ENCODE results near the gene KCNQ2.

Gene KCNQ2

GRCh38 chr20:63461104-63461763 lies 11.2 kb downstream of the KCNQ2 start:
- H2AFZ ChIP-seq (ENCODE audit: low read length, unreplicated experiment), result no peak overlapping the region
- no peak overlapping the region for H3K27ac ChIP-seq (ENCODE audit: low read depth, low read length)
- no peaks in the 10 kb centered on the region for H3K79me2 ChIP-seq (ENCODE audit: control insufficient read depth, insufficient read depth, low read length, unreplicated experiment)
- H3K4me1 ChIP-seq (ENCODE audit: control insufficient read depth, insufficient read depth, low read length, unreplicated experiment), result peaks cover 3% of the 10 kb centered on the region
- peaks cover 50% of the 10 kb centered on the region for H3K27me3 ChIP-seq (ENCODE audit: insufficient read depth, low read length)
- no peak overlapping the region for H3K4me3 ChIP-seq (ENCODE audit: low read depth, low read length)
- H3K36me3 ChIP-seq (ENCODE audit: insufficient read depth, low read length), result no peaks in the 10 kb centered on the region

DNA sequence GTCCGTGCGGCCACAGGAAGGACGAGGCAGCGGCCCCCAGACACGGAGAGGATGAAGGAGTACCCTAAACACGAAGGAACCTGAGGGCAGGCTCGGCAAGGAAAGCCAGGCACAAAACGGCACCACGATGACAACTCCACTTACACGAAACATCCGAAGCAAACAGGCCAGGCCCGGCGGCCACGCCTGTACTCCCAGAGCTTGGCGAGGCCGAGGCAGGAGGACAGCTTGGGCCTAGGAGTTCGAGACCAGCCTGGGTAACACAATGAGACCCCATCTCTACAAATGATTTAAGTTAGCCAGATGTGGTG lies 13.4 kb downstream of the KCNQ2 start:
- Histone ChIP-seq H3K36me3 (ENCODE audit: insufficient read depth, low read length) (no peaks in the 10 kb centered on the region), H3K27me3 (ENCODE audit: insufficient read depth, low read length) (peaks cover 37% of the 10 kb centered on the region), H2AFZ (ENCODE audit: low read length, unreplicated experiment) (no peak overlapping the region), H3K4me1 (ENCODE audit: control insufficient read depth, insufficient read depth, low read length, unreplicated experiment) (peaks cover 13% of the 10 kb centered on the region), H3K27ac (ENCODE audit: low read depth, low read length) (no peak overlapping the region), H3K4me3 (ENCODE audit: low read depth, low read length) (no peak overlapping the region), H3K79me2 (ENCODE audit: control insufficient read depth, insufficient read depth, low read length, unreplicated experiment) (no peaks in the 10 kb centered on the region)

- Histone ChIP-seq H2AFZ (ENCODE audit: low read length, unreplicated experiment) (no peak overlapping the region), H3K27ac (ENCODE audit: low read depth, low read length) (no peak overlapping the region), H3K27me3 (ENCODE audit: insufficient read depth, low read length) (peaks cover 33% of the 10 kb centered on the region), H3K4me3 (ENCODE audit: low read depth, low read length) (no peak overlapping the region), H3K79me2 (ENCODE audit: control insufficient read depth, insufficient read depth, low read length, unreplicated experiment) (no peaks in the 10 kb centered on the region), H3K4me1 (ENCODE audit: control insufficient read depth, insufficient read depth, low read length, unreplicated experiment) (peaks cover 13% of the 10 kb centered on the region), H3K36me3 (ENCODE audit: insufficient read depth, low read length) (no peaks in the 10 kb centered on the region)
Measured at GRCh38 chr20:63458170-63459069, 14.0 kb downstream of the KCNQ2 start.

DNA sequence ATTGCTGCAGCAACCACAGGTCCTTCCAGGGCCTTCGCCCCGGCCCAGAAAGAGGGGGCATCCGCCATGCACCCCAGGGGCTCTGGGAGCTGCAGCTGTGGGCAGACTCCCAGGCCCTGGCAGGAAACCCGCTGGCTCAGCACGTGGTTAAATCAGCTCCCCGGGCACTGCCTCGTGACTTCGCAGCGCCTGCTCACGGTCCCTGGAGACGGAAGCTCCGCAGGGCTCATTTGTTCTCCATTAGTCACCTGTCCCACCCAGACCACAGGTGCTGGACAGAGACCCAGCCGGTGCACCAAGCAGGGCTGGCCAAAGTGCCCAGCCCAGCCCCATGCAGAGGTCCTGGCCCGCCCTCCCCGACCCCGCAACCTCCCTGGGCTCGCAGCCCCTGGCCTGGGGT lies 14.7 kb downstream of the KCNQ2 start:
- Histone ChIP-seq H3K27ac (ENCODE audit: low read depth, low read length) (no peak overlapping the region), H3K36me3 (ENCODE audit: insufficient read depth, low read length) (no peaks in the 10 kb centered on the region), H3K4me1 (ENCODE audit: control insufficient read depth, insufficient read depth, low read length, unreplicated experiment) (peaks cover 13% of the 10 kb centered on the region), H3K4me3 (ENCODE audit: low read depth, low read length) (no peak overlapping the region), H3K27me3 (ENCODE audit: insufficient read depth, low read length) (peaks cover 27% of the 10 kb centered on the region), H3K79me2 (ENCODE audit: control insufficient read depth, insufficient read depth, low read length, unreplicated experiment) (no peaks in the 10 kb centered on the region), H2AFZ (ENCODE audit: low read length, unreplicated experiment) (no peak overlapping the region)

DNA sequence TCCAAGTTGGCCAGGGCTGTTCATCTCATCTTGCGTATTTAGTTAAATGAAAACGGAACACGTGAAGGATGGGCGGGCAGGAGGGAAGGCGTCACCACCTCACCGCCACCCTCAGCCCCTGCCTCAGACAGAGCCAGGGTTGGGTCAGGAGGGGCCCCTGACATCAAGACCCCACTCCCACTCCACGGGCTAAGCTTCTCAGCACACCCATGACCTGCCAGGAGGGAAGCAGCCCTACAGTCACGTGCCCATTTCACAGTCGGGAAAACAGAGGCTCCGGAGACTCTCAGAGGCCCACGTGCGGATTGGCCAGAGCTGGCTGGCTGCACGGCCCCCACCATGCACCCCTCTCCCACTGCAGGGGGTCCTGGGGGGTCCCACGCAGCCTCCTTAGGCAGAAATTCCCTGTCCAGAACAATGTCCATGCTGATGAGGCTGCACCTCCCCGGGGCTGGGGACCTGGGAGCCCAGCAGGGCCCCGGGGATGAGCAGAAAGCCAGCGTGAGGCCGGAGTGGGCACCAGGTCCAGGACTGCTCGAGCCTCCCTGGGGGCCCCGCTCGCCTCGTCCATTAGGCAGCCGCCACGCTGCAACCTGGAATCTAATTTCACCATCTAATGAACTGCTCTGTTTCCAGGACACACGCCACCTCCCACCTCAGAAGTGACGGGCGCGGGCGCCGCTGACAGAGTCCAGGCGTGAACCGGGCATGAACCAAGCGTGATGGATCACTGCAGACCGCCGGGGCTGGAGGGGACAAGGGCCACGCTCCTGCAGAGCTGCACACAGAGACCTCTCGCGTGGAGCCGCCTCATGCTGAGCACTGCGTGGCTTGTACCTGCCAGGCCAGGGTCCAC lies 15.8 kb downstream of the KCNQ2 start:
- Histone ChIP-seq H3K36me3 (ENCODE audit: insufficient read depth, low read length) (no peaks in the 10 kb centered on the region), H3K79me2 (ENCODE audit: control insufficient read depth, insufficient read depth, low read length, unreplicated experiment) (no peaks in the 10 kb centered on the region), H2AFZ (ENCODE audit: low read length, unreplicated experiment) (no peak overlapping the region), H3K27me3 (ENCODE audit: insufficient read depth, low read length) (peaks cover 24% of the 10 kb centered on the region), H3K27ac (ENCODE audit: low read depth, low read length) (no peak overlapping the region), H3K4me1 (ENCODE audit: control insufficient read depth, insufficient read depth, low read length, unreplicated experiment) (peaks cover 13% of the 10 kb centered on the region), H3K4me3 (ENCODE audit: low read depth, low read length) (no peak overlapping the region)

- Histone ChIP-seq H3K36me3 (ENCODE audit: insufficient read depth, low read length) (no peaks in the 10 kb centered on the region), H3K79me2 (ENCODE audit: control insufficient read depth, insufficient read depth, low read length, unreplicated experiment) (no peaks in the 10 kb centered on the region), H2AFZ (ENCODE audit: low read length, unreplicated experiment) (no peak overlapping the region), H3K4me3 (ENCODE audit: low read depth, low read length) (no peak overlapping the region), H3K27ac (ENCODE audit: low read depth, low read length) (no peak overlapping the region), H3K27me3 (ENCODE audit: insufficient read depth, low read length) (peaks cover 18% of the 10 kb centered on the region), H3K4me1 (ENCODE audit: control insufficient read depth, insufficient read depth, low read length, unreplicated experiment) (peaks cover 13% of the 10 kb centered on the region)
Measured at GRCh38 chr20:63455568-63455859, 16.9 kb downstream of the KCNQ2 start.

- H3K27ac ChIP-seq (ENCODE audit: low read depth, low read length), result no peak overlapping the region
- no peak overlapping the region for H2AFZ ChIP-seq (ENCODE audit: low read length, unreplicated experiment)
- H3K27me3 ChIP-seq (ENCODE audit: insufficient read depth, low read length), result peaks cover 12% of the 10 kb centered on the region; the same call in 1 of the 2 replicates
- H3K36me3 ChIP-seq (ENCODE audit: insufficient read depth, low read length), result no peaks in the 10 kb centered on the region
- no peak overlapping the region for H3K4me3 ChIP-seq (ENCODE audit: low read depth, low read length)
- no peaks in the 10 kb centered on the region for H3K79me2 ChIP-seq (ENCODE audit: control insufficient read depth, insufficient read depth, low read length, unreplicated experiment)
- peaks cover 13% of the 10 kb centered on the region for H3K4me1 ChIP-seq (ENCODE audit: control insufficient read depth, insufficient read depth, low read length, unreplicated experiment)
Measured at GRCh38 chr20:63454731-63455567, 17.5 kb downstream of the KCNQ2 start.

DNA sequence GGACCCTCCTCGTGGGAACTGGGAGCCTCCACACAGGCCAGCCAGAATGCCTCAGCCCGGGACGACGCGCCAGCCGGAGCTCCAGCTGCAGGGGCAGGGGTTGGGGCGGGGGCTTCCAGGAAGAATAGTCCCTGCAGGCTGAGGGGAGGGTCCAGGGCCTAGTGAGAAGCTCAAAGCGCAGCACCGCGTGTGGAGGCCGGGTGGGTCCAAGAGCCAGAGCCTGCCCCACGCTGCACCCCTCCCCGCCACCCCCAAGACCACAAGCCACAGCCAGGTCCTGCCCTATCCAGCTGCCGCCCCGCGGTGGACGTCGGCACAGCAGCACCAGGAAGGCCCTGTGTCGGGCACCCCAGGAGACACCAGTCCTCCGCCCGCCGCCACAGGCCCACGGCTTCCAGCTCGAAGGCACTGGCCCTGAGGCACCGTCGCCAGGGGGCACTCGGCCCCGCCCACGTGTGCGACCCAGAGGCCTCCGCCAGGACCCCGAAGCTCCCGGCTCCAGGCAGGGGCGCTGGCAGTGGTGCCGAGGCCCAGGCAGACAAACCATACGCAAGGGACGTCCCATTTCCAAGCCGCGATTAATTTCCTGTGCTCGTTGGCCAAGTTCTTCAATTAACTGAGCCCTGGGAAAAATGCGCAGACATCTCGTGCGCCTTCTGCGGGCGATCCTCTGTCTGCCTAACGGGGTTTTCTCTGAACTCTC lies 19.5 kb downstream of the KCNQ2 start:
- Histone ChIP-seq H2AFZ (ENCODE audit: low read length, unreplicated experiment) (no peak overlapping the region), H3K27me3 (ENCODE audit: insufficient read depth, low read length) (peaks cover 21% of the 10 kb centered on the region), H3K4me1 (ENCODE audit: control insufficient read depth, insufficient read depth, low read length, unreplicated experiment) (peaks cover 13% of the 10 kb centered on the region), H3K79me2 (ENCODE audit: control insufficient read depth, insufficient read depth, low read length, unreplicated experiment) (no peaks in the 10 kb centered on the region), H3K27ac (ENCODE audit: low read depth, low read length) (no peak overlapping the region), H3K4me3 (ENCODE audit: low read depth, low read length) (no peak overlapping the region), H3K36me3 (ENCODE audit: insufficient read depth, low read length) (no peaks in the 10 kb centered on the region)

DNA sequence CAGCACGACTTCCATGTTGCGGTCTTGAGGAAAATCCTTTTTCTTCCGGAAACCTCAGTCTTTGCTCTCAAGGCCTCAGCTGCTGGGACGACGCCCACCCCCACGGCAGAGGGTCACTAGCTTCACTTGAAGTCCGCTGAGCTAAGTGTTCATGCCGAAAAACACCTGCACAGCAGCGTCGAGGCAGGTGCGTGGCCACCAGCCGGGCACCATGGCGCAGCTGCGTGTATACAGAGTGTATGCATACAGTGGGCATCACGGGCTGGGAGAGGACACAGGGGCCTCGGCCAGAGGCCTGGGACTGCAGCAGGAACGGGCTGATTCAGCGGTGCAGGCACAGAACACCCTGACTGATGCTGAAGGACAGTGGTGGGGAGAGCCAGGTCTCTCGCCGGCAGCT lies 20.1 kb downstream of the KCNQ2 start:
- Histone ChIP-seq H3K36me3 (ENCODE audit: insufficient read depth, low read length) (no peaks in the 10 kb centered on the region), H3K27ac (ENCODE audit: low read depth, low read length) (no peak overlapping the region), H3K4me3 (ENCODE audit: low read depth, low read length) (no peak overlapping the region), H3K4me1 (ENCODE audit: control insufficient read depth, insufficient read depth, low read length, unreplicated experiment) (peaks cover 10% of the 10 kb centered on the region), H3K27me3 (ENCODE audit: insufficient read depth, low read length) (peaks cover 23% of the 10 kb centered on the region), H2AFZ (ENCODE audit: low read length, unreplicated experiment) (no peak overlapping the region), H3K79me2 (ENCODE audit: control insufficient read depth, insufficient read depth, low read length, unreplicated experiment) (no peaks in the 10 kb centered on the region)

GRCh38 chr20:63451821-63452220 lies 20.6 kb downstream of the KCNQ2 start:
- no peak overlapping the region for H3K4me3 ChIP-seq (ENCODE audit: low read depth, low read length)
- H3K36me3 ChIP-seq (ENCODE audit: insufficient read depth, low read length), result no peaks in the 10 kb centered on the region
- H3K27me3 ChIP-seq (ENCODE audit: insufficient read depth, low read length), result peaks cover 19% of the 10 kb centered on the region
- no peak overlapping the region for H2AFZ ChIP-seq (ENCODE audit: low read length, unreplicated experiment)
- H3K27ac ChIP-seq (ENCODE audit: low read depth, low read length), result no peak overlapping the region
- peaks cover 10% of the 10 kb centered on the region for H3K4me1 ChIP-seq (ENCODE audit: control insufficient read depth, insufficient read depth, low read length, unreplicated experiment)
- no peaks in the 10 kb centered on the region for H3K79me2 ChIP-seq (ENCODE audit: control insufficient read depth, insufficient read depth, low read length, unreplicated experiment)
